Breast epithelium (tissue), 4 donors: Measurements from ENCODE around the gene SMURF1. TPM values are rescaled to one million over a fixed set of nuclear protein-coding genes. Genes with fewer than 3 reads are reported as not detected.

Source experiments
- DNase-seq, 2 donors: peaks; one replicate each; pipeline ENCODE4 v3.0.0-alpha.2; 2019; ENCODE audit warnings: low spot score in 2 of 2
- H3K27ac ChIP-seq, 2 donors: fragments of 200-600 bp; sonication (generic) in 1 of 2; one replicate each; pipeline ENCODE4 v1.5.1; 2016 to 2019; ENCODE audit warnings: mild to moderate bottlenecking in 1 of 2
- H3K27me3 ChIP-seq, 2 donors: fragments of 200-600 bp; sonication (generic) in 1 of 2; one replicate each; pipeline versions ENCODE4 v1.5.1 to v1.6.0; 2017 to 2019; ENCODE audit warnings: control low read depth in 1 of 2, mild to moderate bottlenecking in 1 of 2
- H3K36me3 ChIP-seq: fragments of 200-600 bp; one replicate; pipeline ENCODE4 v1.5.1; 2019
- H3K4me1 ChIP-seq, 2 donors: fragments of 200-600 bp; sonication (generic); one replicate each; pipeline ENCODE4 v1.5.1; 2016 to 2019; ENCODE audit warnings: control low read depth in 1 of 2
- H3K4me3 ChIP-seq, 3 donors: fragments of 200-600 bp; sonication (generic); 1 replicate in 2 of 3; 2 replicates in 1 of 3; pipeline ENCODE4 v1.5.1; 2016 to 2019; ENCODE audit warnings: mild to moderate bottlenecking in 3 of 3, moderate library complexity in 2 of 3
- H3K9me3 ChIP-seq, 2 donors: fragments of 200-600 bp; sonication (generic) in 1 of 2; one replicate each; pipeline ENCODE4 v1.5.1; 2016 to 2019; ENCODE audit warnings: control low read depth in 1 of 2
- POLR2A ChIP-seq: fragments of 450-650 bp; IDR thresholded peaks from one replicate; pipeline ENCODE4 v1.6.1; 2016; ENCODE audit warnings: antibody characterized with exemption, mild to moderate bottlenecking, moderate library complexity
- POLR2AphosphoS5 ChIP-seq, 3 donors: sonication (generic); formaldehyde crosslinking; IDR thresholded peaks; one replicate each; pipeline ENCODE4 v1.6.1; 2017; ENCODE audit warnings: antibody characterized with exemption in 3 of 3
- intact Hi-C: fragments of 100-400 bp; cut with DNase I; formaldehyde crosslinking; loops from one replicate; pipeline ENCODE4 v1.15.1; 2023; ENCODE audit warnings: low total_unique reads
- total RNA-seq, 3 donors: library from RNA; depleted of rRNA; stranded (reverse); fragments of >200 nt; gene quantifications; one replicate each; pipeline ENCODE4 v1.1.0, GENCODE V29; 2016
- TF ChIP-seq, protein P1 (sequence below), 3 donors: fragments of 450-650 bp; IDR thresholded peaks; one replicate each; pipeline ENCODE4 v1.5.1; 2016 to 2017; ENCODE audit warnings: antibody characterized with exemption in 3 of 3, mild to moderate bottlenecking in 3 of 3, moderate library complexity in 3 of 3

The SMURF1 gene
- total RNA-seq, result 10 to 100 TPM; 20.2 to 28.7 (median 25.9) TPM

DNA sequence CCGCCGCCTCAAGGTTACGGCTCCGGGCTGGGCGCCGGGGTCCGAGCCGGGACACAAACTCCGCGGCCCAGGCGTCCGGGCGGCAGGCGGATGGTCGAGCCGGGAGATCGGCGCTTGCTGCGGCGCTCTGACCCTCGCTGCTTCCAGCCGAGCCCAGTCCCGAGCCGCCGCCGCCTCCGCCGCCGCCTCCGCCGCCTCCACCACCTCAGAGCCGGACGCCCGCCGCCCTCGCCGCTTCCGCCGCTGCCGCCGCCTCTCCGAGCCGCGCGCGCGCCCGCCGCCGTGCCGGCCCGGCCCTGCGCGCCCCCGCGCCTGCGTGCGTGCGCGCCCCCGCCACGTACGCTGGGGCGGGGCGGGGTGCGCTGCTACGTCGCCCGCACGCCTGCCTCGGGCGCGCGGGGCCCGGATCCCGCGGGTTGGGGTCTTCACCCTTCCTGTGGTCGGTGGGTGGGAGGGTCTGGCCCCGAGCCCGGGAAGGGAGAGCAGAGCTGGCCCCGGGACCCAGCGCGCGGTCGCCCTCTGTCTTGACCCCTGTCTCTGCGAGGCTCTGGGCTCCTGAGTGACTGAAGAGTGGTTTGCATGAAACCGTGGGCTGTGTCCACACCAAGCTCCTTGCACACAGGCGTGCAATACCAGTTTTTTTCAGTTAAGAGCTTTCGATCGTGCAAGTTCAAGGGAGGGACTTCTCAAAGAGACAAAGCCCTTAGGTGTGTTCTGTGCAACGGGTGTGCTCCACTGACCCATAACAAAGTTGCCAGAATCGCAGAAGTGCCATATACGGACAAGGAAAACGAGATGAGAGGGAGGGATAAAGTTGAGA is at the start of gene SMURF1:
TSS of gene SMURF1 (minus strand) at position 256 of the 820 bp plus-strand sequence. CDS start 328 bp downstream, outside the sequence.
- H3K36me3 ChIP-seq, result no peaks in the 10 kb centered on the region
- peak within 1 kb of the TSS; percentile 99 to 100 for H3K27ac ChIP-seq
- peaks cover 0 to 4% of the 10 kb centered on the region in 2 donors for H3K4me1 ChIP-seq
- TF ChIP-seq POLR2AphosphoS5 (IDR thresholded peaks at IDR 0.05) (peak; percentile 26 to 77 (median 45)), POLR2A (no peak)
- TF ChIP-seq, protein P1, sequence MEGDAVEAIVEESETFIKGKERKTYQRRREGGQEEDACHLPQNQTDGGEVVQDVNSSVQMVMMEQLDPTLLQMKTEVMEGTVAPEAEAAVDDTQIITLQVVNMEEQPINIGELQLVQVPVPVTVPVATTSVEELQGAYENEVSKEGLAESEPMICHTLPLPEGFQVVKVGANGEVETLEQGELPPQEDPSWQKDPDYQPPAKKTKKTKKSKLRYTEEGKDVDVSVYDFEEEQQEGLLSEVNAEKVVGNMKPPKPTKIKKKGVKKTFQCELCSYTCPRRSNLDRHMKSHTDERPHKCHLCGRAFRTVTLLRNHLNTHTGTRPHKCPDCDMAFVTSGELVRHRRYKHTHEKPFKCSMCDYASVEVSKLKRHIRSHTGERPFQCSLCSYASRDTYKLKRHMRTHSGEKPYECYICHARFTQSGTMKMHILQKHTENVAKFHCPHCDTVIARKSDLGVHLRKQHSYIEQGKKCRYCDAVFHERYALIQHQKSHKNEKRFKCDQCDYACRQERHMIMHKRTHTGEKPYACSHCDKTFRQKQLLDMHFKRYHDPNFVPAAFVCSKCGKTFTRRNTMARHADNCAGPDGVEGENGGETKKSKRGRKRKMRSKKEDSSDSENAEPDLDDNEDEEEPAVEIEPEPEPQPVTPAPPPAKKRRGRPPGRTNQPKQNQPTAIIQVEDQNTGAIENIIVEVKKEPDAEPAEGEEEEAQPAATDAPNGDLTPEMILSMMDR (IDR thresholded peaks at IDR 0.05), result no peak
- peak within 1 kb of the TSS; percentile 82 to 100 (median 100) for H3K4me3 ChIP-seq
- DNase-seq, result peak; percentile 47 to 57
- no peaks in the 10 kb centered on the region for H3K27me3 ChIP-seq
- intact Hi-C loops, result no loop called here
- no peaks in the 10 kb centered on the region for H3K9me3 ChIP-seq

DNA sequence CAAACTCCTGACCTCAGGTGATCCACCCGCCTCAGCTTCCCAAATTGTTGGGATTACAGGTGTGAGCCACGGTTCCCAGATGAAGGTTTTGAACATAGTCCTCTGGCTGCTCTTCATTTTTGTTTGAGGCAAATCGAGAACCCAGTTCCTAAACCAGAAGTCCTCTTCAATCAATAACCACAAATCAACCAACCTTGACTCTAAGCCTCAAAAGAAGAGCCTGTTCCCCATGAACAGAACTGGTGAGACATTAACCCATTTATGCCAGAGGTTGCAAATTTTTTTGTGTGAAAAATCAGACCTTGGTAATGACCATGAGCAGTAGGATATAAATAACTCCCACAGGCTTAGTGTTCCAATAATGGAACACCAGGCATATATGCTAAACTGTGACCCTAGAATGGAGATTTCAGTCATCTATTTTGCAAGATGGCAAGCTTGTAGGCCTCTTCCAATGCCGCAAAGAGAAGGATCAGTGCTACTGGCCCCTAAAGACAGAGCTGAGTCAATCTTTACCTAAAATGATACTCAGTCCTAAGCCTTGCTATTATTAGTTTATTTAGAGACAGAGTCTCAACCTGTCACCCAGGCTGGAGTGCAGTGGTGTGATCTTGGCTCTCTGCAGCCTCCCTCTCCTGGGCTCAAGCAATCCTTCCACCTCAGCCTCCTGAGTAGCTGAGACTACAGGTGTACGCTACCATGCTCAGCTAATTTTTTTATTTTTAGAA is 48.1 kb upstream of the SMURF1 start:
- no peak for DNase-seq
- TF ChIP-seq POLR2AphosphoS5 (IDR thresholded peaks at IDR 0.05), result no peak
- no peak for TF ChIP-seq POLR2A
- TF ChIP-seq, protein P1 (IDR thresholded peaks at IDR 0.05), result no peak
- no peak overlapping the region for H3K4me3 ChIP-seq
- intact Hi-C loops, result no loop called here
- H3K4me1 ChIP-seq, result no peaks in the 10 kb centered on the region
- no peaks in the 10 kb centered on the region for H3K36me3 ChIP-seq
- H3K9me3 ChIP-seq, result peaks cover 0 to 2% of the 10 kb centered on the region in 2 donors
- H3K27me3 ChIP-seq, result no peaks in the 10 kb centered on the region
- no peak overlapping the region for H3K27ac ChIP-seq

DNA sequence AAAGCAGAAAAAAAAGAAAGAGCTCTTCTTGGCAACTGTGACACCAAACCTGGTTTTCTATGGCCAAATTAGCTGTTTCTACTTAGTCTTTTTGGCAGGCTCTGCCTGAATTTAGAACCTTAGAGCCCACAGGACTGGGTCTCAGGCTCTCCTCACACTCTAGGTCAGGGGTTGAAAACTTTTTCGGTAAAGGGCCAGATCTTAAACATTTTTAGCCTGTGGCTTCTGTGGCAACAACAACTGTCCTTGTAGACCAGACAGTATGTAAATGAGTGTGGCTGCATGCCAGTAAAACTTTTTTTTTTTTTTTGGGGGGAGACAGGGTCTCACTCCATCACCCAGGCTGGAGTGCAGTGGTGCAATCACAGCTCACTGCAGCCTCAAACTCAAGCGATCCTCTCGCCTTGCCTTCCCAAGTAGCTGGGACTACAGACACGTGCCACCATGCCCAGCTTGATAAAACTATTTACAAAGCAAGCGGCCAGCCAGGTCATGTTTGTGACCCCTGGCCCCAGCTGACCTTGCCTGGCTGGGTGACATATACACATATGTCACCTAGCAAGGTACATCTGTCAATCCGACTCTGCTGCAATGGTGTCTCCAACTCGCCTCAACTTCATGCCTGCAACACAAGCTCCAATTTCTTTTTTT is 46.6 kb upstream of the SMURF1 start:
- no peak overlapping the region for H3K4me3 ChIP-seq
- no peaks in the 10 kb centered on the region for H3K27me3 ChIP-seq
- no peaks in the 10 kb centered on the region for H3K36me3 ChIP-seq
- intact Hi-C loops, result no loop called here
- no peak for DNase-seq
- H3K4me1 ChIP-seq, result no peaks in the 10 kb centered on the region
- H3K27ac ChIP-seq, result no peak overlapping the region
- no peaks in the 10 kb centered on the region for H3K9me3 ChIP-seq
- no peak for TF ChIP-seq POLR2AphosphoS5 (IDR thresholded peaks at IDR 0.05)
- TF ChIP-seq, protein P1 (IDR thresholded peaks at IDR 0.05), result no peak
- TF ChIP-seq POLR2A, result no peak

DNA sequence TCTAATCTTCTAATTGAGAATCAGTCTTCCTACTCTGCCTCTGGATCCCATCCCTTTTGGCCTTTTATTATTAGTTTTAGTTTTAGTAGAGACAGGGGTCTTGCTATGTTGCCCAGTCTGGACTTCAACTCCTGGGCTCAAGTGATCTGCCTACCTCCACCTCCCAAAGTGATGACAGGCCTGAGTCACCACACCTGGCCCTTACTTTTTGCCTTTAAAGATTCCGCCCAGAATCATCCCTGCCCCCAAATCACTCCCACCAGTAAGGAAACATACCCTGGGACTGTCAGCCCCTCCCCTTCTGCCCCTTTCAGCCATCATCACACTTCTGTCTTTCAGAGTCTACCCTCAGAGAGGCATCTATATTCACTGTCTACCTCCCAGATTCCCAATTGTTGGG is 45.3 kb upstream of the SMURF1 start:
- H3K27me3 ChIP-seq, result no peaks in the 10 kb centered on the region
- H3K9me3 ChIP-seq, result no peaks in the 10 kb centered on the region
- H3K4me3 ChIP-seq, result no peak overlapping the region
- TF ChIP-seq, protein P1 (IDR thresholded peaks at IDR 0.05), result no peak
- TF ChIP-seq POLR2AphosphoS5 (IDR thresholded peaks at IDR 0.05), result no peak
- TF ChIP-seq POLR2A, result no peak
- H3K27ac ChIP-seq, result no peak overlapping the region
- no peak for DNase-seq
- H3K36me3 ChIP-seq, result no peaks in the 10 kb centered on the region
- no peaks in the 10 kb centered on the region for H3K4me1 ChIP-seq
- intact Hi-C loops, result no loop called here
